ENCODE results near the gene RCE1. TPM values are rescaled to one million over a fixed set of nuclear protein-coding genes. Genes with fewer than 3 reads are reported as not detected.

RCE1 gene
- total RNA-seq, 4 donors from 2014 or later = 6.6 to 11.8 (median 8.3) TPM

DNA sequence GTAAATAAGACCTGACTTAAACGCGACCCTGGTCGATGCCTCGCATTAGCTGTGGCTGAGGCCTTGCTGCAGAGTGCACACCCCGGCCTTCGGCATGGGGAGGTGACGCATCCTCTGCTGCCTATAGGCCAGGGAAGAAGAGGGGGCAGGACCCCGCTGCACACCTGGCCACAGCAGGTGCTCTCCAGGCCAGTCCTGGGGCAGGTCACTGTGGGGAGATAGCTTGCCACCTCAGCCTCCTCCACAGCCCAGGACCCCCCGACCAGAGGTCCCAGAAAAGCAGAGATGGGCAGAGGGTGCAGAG is 26.3 kb downstream of the RCE1 start:
- DNase-seq (no peak), ATAC-seq (no peak)
- Histone ChIP-seq H3K36me3 (peaks cover 0 to 9% of the 10 kb centered on the region in 2 donors), H3K4me3 (no peak overlapping the region), H3K27me3 (no peaks in the 10 kb centered on the region), H3K9me3 (no peaks in the 10 kb centered on the region), H3K27ac (no peak overlapping the region), H3K4me1 (no peaks in the 10 kb centered on the region)
- TF ChIP-seq, protein P1, sequence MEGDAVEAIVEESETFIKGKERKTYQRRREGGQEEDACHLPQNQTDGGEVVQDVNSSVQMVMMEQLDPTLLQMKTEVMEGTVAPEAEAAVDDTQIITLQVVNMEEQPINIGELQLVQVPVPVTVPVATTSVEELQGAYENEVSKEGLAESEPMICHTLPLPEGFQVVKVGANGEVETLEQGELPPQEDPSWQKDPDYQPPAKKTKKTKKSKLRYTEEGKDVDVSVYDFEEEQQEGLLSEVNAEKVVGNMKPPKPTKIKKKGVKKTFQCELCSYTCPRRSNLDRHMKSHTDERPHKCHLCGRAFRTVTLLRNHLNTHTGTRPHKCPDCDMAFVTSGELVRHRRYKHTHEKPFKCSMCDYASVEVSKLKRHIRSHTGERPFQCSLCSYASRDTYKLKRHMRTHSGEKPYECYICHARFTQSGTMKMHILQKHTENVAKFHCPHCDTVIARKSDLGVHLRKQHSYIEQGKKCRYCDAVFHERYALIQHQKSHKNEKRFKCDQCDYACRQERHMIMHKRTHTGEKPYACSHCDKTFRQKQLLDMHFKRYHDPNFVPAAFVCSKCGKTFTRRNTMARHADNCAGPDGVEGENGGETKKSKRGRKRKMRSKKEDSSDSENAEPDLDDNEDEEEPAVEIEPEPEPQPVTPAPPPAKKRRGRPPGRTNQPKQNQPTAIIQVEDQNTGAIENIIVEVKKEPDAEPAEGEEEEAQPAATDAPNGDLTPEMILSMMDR (IDR thresholded peaks at IDR 0.05 in 4 of 5, conservative IDR thresholded peaks at IDR 0.05 in 1 of 5) = no peak
- no peak for TF ChIP-seq POLR2A (IDR thresholded peaks at IDR 0.05)
- in situ Hi-C loops (cut with MboI; ENCODE audit: low sequenced_read_pairs in 4 of 4) = no loop called here
- intact Hi-C loops (cut with DNase I; ENCODE audit: low total_unique reads) = no loop called here

DNA sequence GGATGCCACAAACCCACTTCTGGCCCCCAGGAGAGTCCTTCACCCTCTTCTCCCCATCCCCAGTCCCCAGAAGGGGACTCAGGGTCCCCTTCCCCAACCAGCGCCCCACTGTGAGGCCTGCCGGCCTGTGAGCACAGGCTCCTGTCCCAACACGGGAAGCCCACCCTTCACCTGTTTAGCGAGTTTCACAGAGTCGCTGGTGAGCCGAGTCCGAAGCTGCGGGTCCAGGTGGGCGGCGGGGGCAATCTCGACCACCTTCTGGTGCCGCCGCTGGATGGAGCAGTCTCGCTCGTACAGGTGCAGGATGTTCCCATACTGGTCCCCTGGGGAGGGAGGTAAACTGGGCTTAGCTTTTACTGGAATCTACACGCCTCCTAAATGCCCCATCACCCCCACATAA is 26.9 kb downstream of the RCE1 start:
- no peaks in the 10 kb centered on the region for H3K4me1 ChIP-seq
- no peak overlapping the region for H3K27ac ChIP-seq
- ATAC-seq (no peak), DNase-seq (no peak)
- no peak overlapping the region for H3K4me3 ChIP-seq
- intact Hi-C loops (cut with DNase I; ENCODE audit: low total_unique reads) = no loop called here
- H3K27me3 ChIP-seq = no peaks in the 10 kb centered on the region
- H3K36me3 ChIP-seq = peaks cover 0 to 9% of the 10 kb centered on the region in 2 donors
- no peaks in the 10 kb centered on the region for H3K9me3 ChIP-seq
- in situ Hi-C loops (cut with MboI; ENCODE audit: low sequenced_read_pairs in 4 of 4) = no loop called here
- TF ChIP-seq POLR2A (IDR thresholded peaks at IDR 0.05) = no peak
- TF ChIP-seq, protein P1 (IDR thresholded peaks at IDR 0.05 in 4 of 5, conservative IDR thresholded peaks at IDR 0.05 in 1 of 5) = no peak

DNA sequence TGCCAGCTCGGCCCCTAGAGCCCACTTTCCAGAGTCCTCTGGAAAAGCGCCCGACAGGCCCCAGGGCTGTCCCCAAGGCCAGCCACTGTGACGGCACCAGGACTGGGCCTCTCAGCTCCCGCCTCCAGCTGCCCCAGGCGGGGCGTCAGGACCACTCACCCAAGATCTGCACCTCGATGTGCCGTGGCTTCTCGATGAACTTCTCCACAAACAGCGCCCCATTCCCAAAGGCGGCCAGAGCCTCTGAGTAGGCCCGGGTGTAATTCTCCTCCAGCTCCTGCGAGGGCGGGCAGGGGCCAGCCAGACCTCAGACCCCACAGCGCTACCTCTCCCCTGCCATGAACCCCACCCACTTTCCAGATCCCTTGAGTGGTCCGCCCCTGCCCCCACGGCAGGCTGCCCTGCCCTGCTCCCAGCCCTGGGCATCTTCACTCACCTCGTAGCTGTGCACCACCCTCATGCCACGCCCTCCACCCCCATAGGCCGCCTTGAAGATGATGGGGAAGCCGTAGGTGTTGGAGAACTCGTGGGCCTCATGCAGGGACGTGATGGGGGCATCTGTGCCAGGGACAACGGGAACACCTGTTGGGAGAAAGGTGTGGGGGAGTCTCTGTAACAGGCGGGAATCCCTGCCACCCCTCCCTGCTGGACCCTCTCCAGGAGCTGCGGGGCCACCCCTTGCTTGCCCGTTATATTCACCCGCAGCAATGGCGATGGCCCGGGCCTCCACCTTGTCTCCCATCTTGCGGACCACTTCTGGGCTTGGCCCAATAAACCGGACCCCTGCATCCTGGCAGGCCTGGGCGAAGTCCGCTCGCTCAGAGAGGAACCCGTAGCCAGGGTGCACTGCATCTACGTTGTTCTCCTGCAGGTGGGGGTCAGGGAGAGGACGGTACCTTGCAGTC is 27.6 kb downstream of the RCE1 start:
- intact Hi-C loops (cut with DNase I; ENCODE audit: low total_unique reads) (no loop called here), in situ Hi-C loops (cut with MboI; ENCODE audit: low sequenced_read_pairs in 4 of 4) (no loop called here)
- Histone ChIP-seq H3K4me3 (no peak overlapping the region), H3K27ac (no peak overlapping the region), H3K4me1 (no peaks in the 10 kb centered on the region), H3K36me3 (peaks cover 0 to 9% of the 10 kb centered on the region in 2 donors), H3K9me3 (no peaks in the 10 kb centered on the region), H3K27me3 (no peaks in the 10 kb centered on the region)
- DNase-seq (no peak), ATAC-seq (no peak)
- TF ChIP-seq, protein P1 (IDR thresholded peaks at IDR 0.05 in 4 of 5, conservative IDR thresholded peaks at IDR 0.05 in 1 of 5) = no peak
- no peak for TF ChIP-seq POLR2A (IDR thresholded peaks at IDR 0.05)

DNA sequence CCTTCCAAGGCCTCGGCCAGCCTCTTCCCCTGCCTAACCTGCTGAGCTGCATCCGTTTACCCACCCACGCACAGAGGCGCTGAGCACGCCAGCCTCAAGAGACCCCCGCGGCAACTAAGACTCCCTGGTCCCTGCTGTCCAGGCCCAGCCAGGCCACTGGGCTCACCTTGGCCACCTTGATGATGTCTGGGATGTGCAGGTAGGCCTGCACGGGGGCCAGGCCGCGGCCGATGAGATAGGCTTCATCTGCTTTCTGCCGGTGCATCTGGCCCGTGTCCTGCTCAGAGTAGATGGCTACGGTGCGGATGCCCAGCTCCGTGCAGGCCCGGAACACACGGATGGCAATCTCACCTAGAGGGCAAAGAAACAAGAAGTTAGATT is 28.3 kb downstream of the RCE1 start:
- no peaks in the 10 kb centered on the region for H3K27me3 ChIP-seq
- H3K4me3 ChIP-seq = no peak overlapping the region
- intact Hi-C loops (cut with DNase I; ENCODE audit: low total_unique reads) (no loop called here), in situ Hi-C loops (cut with MboI; ENCODE audit: low sequenced_read_pairs in 4 of 4) (no loop called here)
- DNase-seq = no peak
- H3K36me3 ChIP-seq = peaks cover 0 to 9% of the 10 kb centered on the region in 2 donors
- H3K9me3 ChIP-seq = no peaks in the 10 kb centered on the region
- TF ChIP-seq, protein P1 (IDR thresholded peaks at IDR 0.05 in 4 of 5, conservative IDR thresholded peaks at IDR 0.05 in 1 of 5) = no peak
- no peak for TF ChIP-seq POLR2A (IDR thresholded peaks at IDR 0.05)
- no peak for ATAC-seq
- H3K4me1 ChIP-seq = peaks cover 3 to 6% of the 10 kb centered on the region in 2 donors
- H3K27ac ChIP-seq = no peak overlapping the region
